Neutrophil (primary cell): ENCODE measurements around the gene DIP2C.

Experiments
- H3K27ac ChIP-seq: fragments of 200-600 bp; sonication (generic); 2 replicates; pipeline ENCODE4 v1.5.1; 2016; ENCODE audit warnings: mild to moderate bottlenecking, moderate library complexity
- H3K27me3 ChIP-seq: fragments of 200-600 bp; sonication (generic); 2 replicates; pipeline ENCODE4 v1.6.0; 2016; ENCODE audit warnings: mild to moderate bottlenecking
- H3K36me3 ChIP-seq: fragments of 200-600 bp; sonication (generic); 2 replicates; pipeline ENCODE4 v1.5.1; 2017
- H3K4me1 ChIP-seq, 2 experiments: fragments of 200-600 bp in 1 of 2; sonication (generic) in 1 of 2; 1 replicate in 1 of 2; 2 replicates in 1 of 2; pipeline versions ENCODE4 v1.5.1 to v1.6.1; 2013 to 2016; ENCODE audit warnings: low read depth in 1 of 2, low read length in 1 of 2, mild to moderate bottlenecking in 1 of 2, moderate library complexity in 1 of 2; ENCODE audit not compliant: control insufficient read depth in 1 of 2, insufficient read depth in 1 of 2
- H3K4me3 ChIP-seq, 2 experiments: fragments of 200-600 bp in 1 of 2; sonication (generic) in 1 of 2; 1 replicate in 1 of 2; 2 replicates in 1 of 2; pipeline ENCODE4 v1.5.1; 2013 to 2016; ENCODE audit warnings: low read depth in 1 of 2, low read length in 1 of 2, mild to moderate bottlenecking in 1 of 2, moderate library complexity in 1 of 2
- H3K9me3 ChIP-seq: fragments of 200-600 bp; sonication (generic); 2 replicates; pipeline ENCODE4 v1.5.1; 2016
- TF ChIP-seq, protein P1 (sequence below): fragments of 200-600 bp; sonication (generic); IDR thresholded peaks from 2 replicates; pipeline ENCODE4 v1.5.1; 2016; ENCODE audit warnings: antibody characterized with exemption

DIP2C gene

DNA sequence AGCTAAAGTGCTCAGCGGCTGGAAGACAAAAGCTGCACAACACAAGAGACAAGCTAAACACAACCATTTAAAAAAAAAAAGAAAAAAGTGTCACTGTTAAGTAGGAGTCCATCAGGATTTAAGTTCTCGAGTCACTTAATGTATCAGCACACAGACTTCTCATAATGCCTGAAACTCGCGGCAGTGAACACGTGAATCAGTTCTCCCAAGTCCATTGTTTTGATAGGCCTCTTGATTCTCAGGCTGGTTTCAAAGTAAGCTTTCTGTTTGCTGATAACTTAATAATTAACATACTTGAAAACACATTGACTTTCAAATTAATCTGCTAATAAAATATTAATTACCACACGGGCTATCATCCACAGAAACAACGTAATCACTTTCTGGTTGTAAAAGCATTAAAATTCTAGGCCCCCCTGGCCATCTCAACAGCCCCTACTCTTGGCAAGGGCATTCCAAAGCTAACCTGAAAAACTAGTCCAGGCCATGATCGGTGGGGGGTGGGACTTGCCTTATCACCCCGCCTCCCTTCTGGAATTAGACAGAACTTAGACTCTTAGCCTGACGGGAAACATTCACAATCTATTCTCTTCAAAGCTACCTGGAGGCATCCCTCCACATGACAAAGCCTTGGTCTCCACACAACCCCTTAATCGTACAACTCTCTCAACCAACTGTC lies 129.0 kb downstream of the DIP2C start:
- Histone ChIP-seq H3K4me1 (no peaks in the 10 kb centered on the region), H3K27me3 (no peaks in the 10 kb centered on the region), H3K36me3 (no peaks in the 10 kb centered on the region), H3K27ac (no peak overlapping the region), H3K4me3 (no peak overlapping the region), H3K9me3 (no peaks in the 10 kb centered on the region)
- TF ChIP-seq, protein P1, sequence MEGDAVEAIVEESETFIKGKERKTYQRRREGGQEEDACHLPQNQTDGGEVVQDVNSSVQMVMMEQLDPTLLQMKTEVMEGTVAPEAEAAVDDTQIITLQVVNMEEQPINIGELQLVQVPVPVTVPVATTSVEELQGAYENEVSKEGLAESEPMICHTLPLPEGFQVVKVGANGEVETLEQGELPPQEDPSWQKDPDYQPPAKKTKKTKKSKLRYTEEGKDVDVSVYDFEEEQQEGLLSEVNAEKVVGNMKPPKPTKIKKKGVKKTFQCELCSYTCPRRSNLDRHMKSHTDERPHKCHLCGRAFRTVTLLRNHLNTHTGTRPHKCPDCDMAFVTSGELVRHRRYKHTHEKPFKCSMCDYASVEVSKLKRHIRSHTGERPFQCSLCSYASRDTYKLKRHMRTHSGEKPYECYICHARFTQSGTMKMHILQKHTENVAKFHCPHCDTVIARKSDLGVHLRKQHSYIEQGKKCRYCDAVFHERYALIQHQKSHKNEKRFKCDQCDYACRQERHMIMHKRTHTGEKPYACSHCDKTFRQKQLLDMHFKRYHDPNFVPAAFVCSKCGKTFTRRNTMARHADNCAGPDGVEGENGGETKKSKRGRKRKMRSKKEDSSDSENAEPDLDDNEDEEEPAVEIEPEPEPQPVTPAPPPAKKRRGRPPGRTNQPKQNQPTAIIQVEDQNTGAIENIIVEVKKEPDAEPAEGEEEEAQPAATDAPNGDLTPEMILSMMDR: no peak

DNA sequence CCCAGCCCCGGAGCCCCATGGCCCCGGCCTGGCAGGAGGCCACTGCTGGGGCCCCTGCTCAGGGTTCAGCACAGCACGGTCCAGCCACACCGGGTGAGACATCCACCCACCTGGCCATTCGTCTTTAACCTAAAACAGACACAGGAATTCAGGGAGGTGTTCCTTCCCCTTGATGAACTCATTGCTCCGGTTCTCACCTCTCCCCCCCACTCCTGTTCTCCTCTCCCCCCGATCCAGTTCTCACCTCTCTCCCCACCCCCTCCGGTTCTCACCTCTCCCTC lies 129.8 kb downstream of the DIP2C start:
- H3K4me3 ChIP-seq: no peak overlapping the region
- H3K27me3 ChIP-seq: peaks cover 2% of the 10 kb centered on the region
- H3K9me3 ChIP-seq: no peaks in the 10 kb centered on the region
- TF ChIP-seq, protein P1: no peak
- no peaks in the 10 kb centered on the region for H3K36me3 ChIP-seq
- H3K27ac ChIP-seq: no peak overlapping the region
- H3K4me1 ChIP-seq: no peaks in the 10 kb centered on the region

DNA sequence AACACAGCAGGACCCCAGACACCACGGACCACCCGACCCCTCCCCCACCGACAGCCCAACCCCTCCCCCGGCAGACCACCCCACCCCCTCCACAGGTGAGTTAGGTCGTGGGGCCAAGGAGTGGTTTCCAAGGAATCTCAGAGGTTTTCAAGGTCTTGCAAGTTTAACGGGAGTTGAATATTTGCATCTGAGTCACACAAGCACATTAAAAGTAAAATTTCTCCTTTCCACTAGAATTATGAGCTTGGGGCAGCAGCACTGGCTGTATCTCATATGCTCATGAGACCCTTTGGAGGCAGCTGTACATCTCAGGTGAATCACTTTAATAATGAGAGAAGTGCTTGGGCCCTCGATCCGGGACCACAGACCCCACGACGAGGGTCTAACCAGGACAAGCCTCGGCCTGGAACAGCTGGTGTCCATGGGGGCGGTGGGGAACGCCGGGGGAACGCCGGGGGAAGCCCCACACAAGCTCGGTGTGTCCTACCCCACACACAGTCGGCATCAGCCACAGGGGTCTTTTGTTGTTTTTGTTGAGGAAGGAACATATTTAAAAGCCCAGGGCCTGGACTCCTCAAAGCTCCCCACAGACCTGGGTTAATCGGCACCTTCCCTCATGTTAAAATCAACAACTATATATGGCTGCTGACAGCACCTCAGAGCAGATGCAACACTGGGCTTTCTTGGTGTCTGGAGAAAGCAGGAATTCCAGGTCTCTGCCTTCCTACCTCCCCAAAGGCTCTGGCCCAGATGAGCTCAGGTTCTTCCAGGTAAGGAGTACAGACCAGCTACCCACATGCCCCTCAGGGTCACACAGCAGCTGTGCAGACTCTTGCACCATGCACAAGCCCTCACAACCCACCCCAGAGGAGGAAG lies 130.3 kb downstream of the DIP2C start:
- H3K4me1 ChIP-seq: no peaks in the 10 kb centered on the region
- peaks cover 5% of the 10 kb centered on the region for H3K27me3 ChIP-seq
- H3K27ac ChIP-seq: no peak overlapping the region
- TF ChIP-seq, protein P1: no peak
- H3K9me3 ChIP-seq: no peaks in the 10 kb centered on the region
- H3K4me3 ChIP-seq: no peak overlapping the region
- no peaks in the 10 kb centered on the region for H3K36me3 ChIP-seq

DNA sequence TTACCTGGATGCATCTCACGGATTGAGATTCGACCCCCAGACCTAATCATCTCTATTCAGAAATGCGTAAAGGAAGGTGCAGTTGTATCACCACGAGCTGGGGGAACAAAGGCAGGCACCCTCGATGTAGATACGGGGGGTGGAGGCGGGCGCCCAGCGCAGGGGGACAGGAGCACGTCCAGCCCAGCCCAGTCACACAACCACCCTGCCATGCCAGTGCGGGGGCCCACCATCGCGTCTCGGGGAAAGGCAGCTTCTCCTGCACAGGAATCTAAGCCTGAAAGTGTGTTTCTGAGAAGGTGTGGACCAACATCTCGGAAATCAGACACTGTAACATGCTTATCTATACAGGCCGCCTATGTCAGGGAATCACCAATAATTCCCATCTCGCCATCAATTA lies 131.1 kb downstream of the DIP2C start:
- H3K36me3 ChIP-seq: no peaks in the 10 kb centered on the region
- TF ChIP-seq, protein P1: no peak
- no peak overlapping the region for H3K4me3 ChIP-seq
- no peaks in the 10 kb centered on the region for H3K4me1 ChIP-seq
- H3K27me3 ChIP-seq: peaks cover 7% of the 10 kb centered on the region
- no peak overlapping the region for H3K27ac ChIP-seq
- H3K9me3 ChIP-seq: no peaks in the 10 kb centered on the region

DNA sequence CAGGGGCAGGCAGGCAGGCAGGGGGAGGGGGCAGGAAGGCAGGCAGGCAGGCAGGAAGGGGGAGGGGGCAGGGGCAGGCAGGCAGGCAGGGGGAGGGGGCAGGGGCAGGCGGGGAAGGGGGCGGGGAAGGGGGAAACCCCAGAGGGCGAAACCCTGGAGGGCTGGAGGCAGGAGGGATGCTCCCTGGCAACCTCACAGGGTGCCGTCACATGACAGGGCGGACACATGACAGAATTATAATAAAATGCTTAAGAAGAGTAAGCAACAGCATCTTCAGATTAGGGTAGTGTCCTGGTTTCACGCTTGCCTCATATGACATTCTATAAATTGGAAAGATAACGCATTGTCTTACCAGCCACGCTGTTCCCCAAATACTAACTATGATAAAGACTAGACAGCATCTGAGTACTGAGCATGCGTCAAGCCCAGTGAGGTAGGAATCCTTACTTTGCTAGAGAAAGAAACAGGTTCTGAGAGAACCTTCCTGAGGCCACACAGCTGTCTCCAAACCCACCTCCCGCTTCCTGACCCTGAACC lies 131.6 kb downstream of the DIP2C start:
- Histone ChIP-seq H3K36me3 (no peaks in the 10 kb centered on the region), H3K27me3 (peaks cover 12% of the 10 kb centered on the region), H3K9me3 (no peaks in the 10 kb centered on the region), H3K27ac (no peak overlapping the region), H3K4me3 (no peak overlapping the region), H3K4me1 (no peaks in the 10 kb centered on the region)
- TF ChIP-seq, protein P1: no peak
